Measurements from ENCODE around the gene POU2F1.

GRCh38 chr1:167426716-167427115 is 206.0 kb downstream of the POU2F1 start:
- TF ChIP-seq ARNT (IDR thresholded peaks at IDR 0.05) = no peak
- TF ChIP-seq SP1 (IDR thresholded peaks at IDR 0.05) = no peak
- no peak for TF ChIP-seq LEF1 (IDR thresholded peaks at IDR 0.05; ENCODE audit: borderline replicate concordance)
- TF ChIP-seq BHLHE40 (IDR thresholded peaks at IDR 0.05; ENCODE audit: borderline replicate concordance) = no peak
- no peak for TF ChIP-seq FOXM1 (IDR thresholded peaks at IDR 0.05; ENCODE audit: borderline replicate concordance)
- TF ChIP-seq SUZ12 (IDR thresholded peaks at IDR 0.05) = no peak
- TF ChIP-seq HDGF (IDR thresholded peaks at IDR 0.05; ENCODE audit: borderline replicate concordance) = no peak
- no peak for TF ChIP-seq TARDBP (IDR thresholded peaks at IDR 0.05)
- no peak for TF ChIP-seq FOXK2 (IDR thresholded peaks at IDR 0.05)

All from HEK293T (cell line).